Endothelial cell of umbilical vein (primary cell): ENCODE results near the gene EYS. TPM values are rescaled to one million over a fixed set of nuclear protein-coding genes. Genes with fewer than 3 reads are reported as not detected.

Source experiments
- BruUV-seq: library from RNA; stranded (reverse); fragments of 400-500 nt; replicated peaks from 2 replicates; lab custom pipeline; 2021; lab: Mats Ljungman, UMichigan
- CTCF ChIA-PET: fragments of 300-600, 350-600 bp; sonication (Branson Sonifier 250); formaldehyde crosslinking; loops from one replicate; lab custom pipeline; 2021; ENCODE audit warnings: antibody characterized with exemption, inconsistent platforms; lab: Charles Lee
- POLR2A ChIA-PET: fragments of 300-600, 350-600 bp; sonication (Branson Sonifier 250); formaldehyde crosslinking; loops from one replicate; lab custom pipeline; 2021; ENCODE audit warnings: antibody characterized with exemption, inconsistent platforms; lab: Charles Lee
- DNase-seq: peaks from one replicate; pipeline ENCODE4 v3.0.0-alpha.2; 2011; ENCODE audit warnings: low read depth, low spot score
- FAIRE-seq: peaks from 2 replicates; lab custom pipeline; 2011; peaks lifted over from hg19 to GRCh38; lab: Jason Lieb, UNC
- H2AFZ ChIP-seq: 2 replicates; pipeline ENCODE4 v1.6.0; 2012; ENCODE audit warnings: low read depth, low read length, control low read depth, inconsistent platforms
- H3K27ac ChIP-seq: 2 replicates; pipeline ENCODE4 v1.5.1; 2011; ENCODE audit warnings: low read depth, mild to moderate bottlenecking, control low read depth, low read length, moderate library complexity; ENCODE audit not compliant: insufficient read depth
- H3K27me3 ChIP-seq, 2 experiments: 2 replicates each; pipeline versions ENCODE4 v1.6.0 to v1.6.1; 2011; ENCODE audit warnings: low read length in 2 of 2, mixed read lengths in 1 of 2; ENCODE audit not compliant: control insufficient read depth in 2 of 2, insufficient read depth in 2 of 2
- H3K36me3 ChIP-seq, 2 experiments: 2 replicates in 1 of 2; 3 replicates in 1 of 2; pipeline ENCODE4 v1.5.1; 2011; ENCODE audit warnings: low read length in 2 of 2, mild to moderate bottlenecking in 1 of 2, moderate library complexity in 1 of 2; ENCODE audit not compliant: control insufficient read depth in 2 of 2, insufficient read depth in 2 of 2; ENCODE audit errors: extremely low read depth in 1 of 2
- H3K4me1 ChIP-seq: 3 replicates; pipeline ENCODE4 v1.5.1; 2011; ENCODE audit warnings: mild to moderate bottlenecking, low read length; ENCODE audit not compliant: control insufficient read depth, insufficient read depth; ENCODE audit errors: extremely low read depth
- H3K4me2 ChIP-seq: 2 replicates; pipeline ENCODE4 v1.6.1; 2011; ENCODE audit warnings: low read length, control low read depth, mixed read lengths; ENCODE audit not compliant: insufficient read depth
- H3K4me3 ChIP-seq, 3 experiments: fragments of 200-600 bp in 1 of 3; sonication (generic), shearing (Covaris generic) in 1 of 3; replicated peaks in 1 of 3; 2 replicates each; pipeline ENCODE4 v1.5.1; 2011 to 2016; ENCODE audit warnings: control low read depth in 3 of 3, low read length in 3 of 3, mild to moderate bottlenecking in 2 of 3, inconsistent platforms in 1 of 3, low read depth in 1 of 3, moderate library complexity in 1 of 3; ENCODE audit not compliant: insufficient read depth in 1 of 3
- H3K79me2 ChIP-seq: 2 replicates; pipeline ENCODE4 v1.6.0; 2012; ENCODE audit warnings: low read length, inconsistent platforms; ENCODE audit not compliant: control insufficient read depth, insufficient read depth
- H3K9ac ChIP-seq: replicated peaks from 2 replicates; pipeline ENCODE3; 2011; ENCODE audit warnings: low read length, control low read depth; ENCODE audit not compliant: insufficient read depth; ENCODE audit errors: extremely low read depth
- H3K9me1 ChIP-seq: replicated peaks from 3 replicates; pipeline ENCODE4 v1.6.0; 2011; ENCODE audit warnings: mild to moderate bottlenecking, low read length; ENCODE audit not compliant: control insufficient read depth, insufficient read depth; ENCODE audit errors: extremely low read depth
- H3K9me3 ChIP-seq: replicated peaks from 2 replicates; pipeline ENCODE4 v1.5.1; 2012; ENCODE audit warnings: low read length, inconsistent platforms; ENCODE audit not compliant: control insufficient read depth, insufficient read depth
- H4K20me1 ChIP-seq: replicated peaks from 2 replicates; pipeline ENCODE3; 2011; ENCODE audit warnings: mild to moderate bottlenecking, low read length; ENCODE audit not compliant: control insufficient read depth, insufficient read depth; ENCODE audit errors: extremely low read depth
- EZH2 ChIP-seq: IDR thresholded peaks from 2 replicates; pipeline ENCODE4 v1.6.1; 2012; ENCODE audit warnings: borderline replicate concordance, low read depth, mild to moderate bottlenecking, moderate library complexity, low read length, inconsistent platforms; ENCODE audit not compliant: severe bottlenecking
- FOS ChIP-seq: IDR thresholded peaks from 2 replicates; pipeline ENCODE4 v1.6.1; 2011; ENCODE audit warnings: mild to moderate bottlenecking, low read length, moderate library complexity, borderline replicate concordance; ENCODE audit not compliant: insufficient read depth
- GATA2 ChIP-seq: IDR thresholded peaks from 2 replicates; pipeline ENCODE4 v1.7.0; 2011; ENCODE audit warnings: low read depth, mild to moderate bottlenecking, moderate library complexity, mixed read lengths, low read length; ENCODE audit not compliant: insufficient read length, insufficient read depth
- MYC ChIP-seq: IDR thresholded peaks from one replicate; pipeline ENCODE4 v1.6.1; 2011; ENCODE audit warnings: mild to moderate bottlenecking, low read depth, low read length
- POLR2A ChIP-seq: IDR thresholded peaks from 2 replicates; pipeline ENCODE4 v1.6.1; 2012; ENCODE audit warnings: low read depth, mild to moderate bottlenecking, control low read depth, low read length
- POLR2AphosphoS5 ChIP-seq: IDR thresholded peaks from 2 replicates; pipeline ENCODE4 v1.6.1; 2012; ENCODE audit warnings: low read depth, mild to moderate bottlenecking, control low read depth, low read length, moderate library complexity; ENCODE audit not compliant: insufficient read depth
- dilution Hi-C: fragments of 300-500 bp; cut with MboI; formaldehyde crosslinking; loops from one replicate; pipeline ENCODE4 v1.15.0; 2019; ENCODE audit warnings: low sequenced_read_pairs; ENCODE audit not compliant: extremely low pct_ligation_motif_present
- intact Hi-C: fragments of 100-400 bp; cut with micrococcal nuclease; formaldehyde crosslinking; loops from one replicate; pipeline ENCODE4 v1.10.0; 2022
- polyA plus RNA-seq, 4 experiments: library from polyadenylated mRNA; depleted of rRNA in 3 of 4; stranded (reverse) in 3 of 4; unstranded in 1 of 4; fragments of >200 nt; gene quantifications; 2 replicates each; pipeline versions ENCODE4 v1.2.1 to v1.2.3, GENCODE V29; 2011 to 2012; ENCODE audit warnings: missing spikeins in 1 of 4
- total RNA-seq: library from RNA; stranded (reverse); gene quantifications from 2 replicates; pipeline ENCODE4 v1.2.3, GENCODE V29; 2021
- TF ChIP-seq, protein P1 (sequence below): IDR thresholded peaks from 2 replicates; pipeline ENCODE4 v1.6.1; 2011; ENCODE audit not compliant: insufficient read depth, insufficient read length
- TF ChIP-seq, protein P2 (sequence below), 2 donors: IDR thresholded peaks; 1 replicate in 1 of 2; 2 replicates in 1 of 2; pipeline ENCODE4 v1.5.1; 2011; ENCODE audit warnings: low read length in 2 of 2, mild to moderate bottlenecking in 2 of 2, moderate library complexity in 2 of 2, control low read depth in 1 of 2, inconsistent platforms in 1 of 2, low read depth in 1 of 2; ENCODE audit not compliant: insufficient read depth in 1 of 2; ENCODE audit errors: extremely low read depth in 1 of 2

The EYS gene
- total and polyA plus RNA-seq, 2 donors (not counting 3 experiments of a cell fraction or from before 2014, with no cell fraction given): 0.01 to 0.27 TPM

DNA sequence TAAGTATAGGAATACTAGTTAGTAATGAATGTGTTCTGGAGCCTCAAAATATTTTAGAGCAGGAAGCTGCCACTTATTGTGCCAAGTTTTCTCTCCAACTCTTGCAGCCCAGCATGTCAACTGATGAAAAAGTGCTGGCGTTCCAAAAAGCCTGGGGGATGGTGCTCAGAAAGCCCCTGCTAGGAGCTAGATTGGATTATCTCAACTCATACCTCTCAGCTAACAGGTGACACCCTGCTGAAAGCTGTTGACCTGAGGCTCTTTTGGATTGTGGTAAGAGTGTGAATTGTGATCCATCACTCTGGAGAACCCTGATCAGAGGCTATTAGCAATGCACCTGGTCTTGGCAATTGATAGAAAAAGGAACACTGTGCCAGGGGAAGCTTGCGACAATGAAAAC is 580.4 kb downstream of the EYS start:
- Histone ChIP-seq H3K79me2 (no peaks in the 10 kb centered on the region), H3K4me3 (no peak overlapping the region), H3K4me1 (no peaks in the 10 kb centered on the region), H3K27me3 (no peaks in the 10 kb centered on the region), H2AFZ (no peak overlapping the region), H3K9ac (no peak overlapping the region), H3K4me2 (no peak overlapping the region), H3K27ac (no peak overlapping the region), H3K9me1 (no peaks in the 10 kb centered on the region), H3K36me3 (no peaks in the 10 kb centered on the region), H3K9me3 (no peaks in the 10 kb centered on the region), H4K20me1 (no peaks in the 10 kb centered on the region)
- no peak for FAIRE-seq
- no TSS peak for BruUV-seq
- ChIA-PET CTCF (interaction anchor here (1.5 kb wide), 1 partner anchor 19 kb away, joined by 4 read pairs; no protein-coding TSS in a partner anchor), POLR2A (no interaction called here)
- TF ChIP-seq GATA2 (no peak), POLR2A (no peak), FOS (no peak), MYC (no peak), POLR2AphosphoS5 (no peak)
- TF ChIP-seq, protein P1, sequence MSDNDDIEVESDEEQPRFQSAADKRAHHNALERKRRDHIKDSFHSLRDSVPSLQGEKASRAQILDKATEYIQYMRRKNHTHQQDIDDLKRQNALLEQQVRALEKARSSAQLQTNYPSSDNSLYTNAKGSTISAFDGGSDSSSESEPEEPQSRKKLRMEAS: no peak
- dilution Hi-C loops (no loop called here), intact Hi-C loops (no loop called here)
- DNase-seq: no peak

DNA sequence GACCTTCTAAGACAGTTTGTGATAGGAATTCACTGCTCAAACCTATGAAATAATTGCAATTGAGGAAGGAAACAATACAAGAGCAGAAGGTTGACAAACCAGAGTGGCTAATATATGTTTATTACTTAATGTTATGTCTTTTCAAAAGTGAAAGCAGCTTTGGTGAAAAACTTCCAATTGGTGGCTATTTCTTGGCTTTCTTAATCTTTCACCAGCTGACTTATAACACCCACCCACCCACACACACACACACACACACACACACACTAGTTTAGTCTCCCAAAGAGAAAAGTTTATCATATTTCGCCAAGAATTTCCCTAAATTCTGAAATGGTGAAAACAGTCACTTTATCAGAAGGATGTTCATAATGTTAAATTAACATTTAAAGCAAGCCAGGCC is 583.5 kb downstream of the EYS start:
- no peak for FAIRE-seq
- H3K4me1 ChIP-seq: no peaks in the 10 kb centered on the region
- H2AFZ ChIP-seq: no peak overlapping the region
- no TSS peak for BruUV-seq
- no peak overlapping the region for H3K4me3 ChIP-seq
- H3K27me3 ChIP-seq: no peaks in the 10 kb centered on the region
- no peaks in the 10 kb centered on the region for H3K36me3 ChIP-seq
- H3K27ac ChIP-seq: no peak overlapping the region
- dilution Hi-C loops (no loop called here), intact Hi-C loops (no loop called here)
- ChIA-PET CTCF (interaction anchor here (1.0 to 1.4 kb wide), 2 partner anchors 9 to 337 kb away, joined by 3 read pairs; no protein-coding TSS in a partner anchor), POLR2A (no interaction called here)
- no peaks in the 10 kb centered on the region for H3K9me1 ChIP-seq
- H3K4me2 ChIP-seq: no peak overlapping the region
- H3K79me2 ChIP-seq: no peaks in the 10 kb centered on the region
- TF ChIP-seq EZH2 (no peak), MYC (no peak), FOS (no peak)
- TF ChIP-seq, protein P1: no peak
- TF ChIP-seq, protein P2, sequence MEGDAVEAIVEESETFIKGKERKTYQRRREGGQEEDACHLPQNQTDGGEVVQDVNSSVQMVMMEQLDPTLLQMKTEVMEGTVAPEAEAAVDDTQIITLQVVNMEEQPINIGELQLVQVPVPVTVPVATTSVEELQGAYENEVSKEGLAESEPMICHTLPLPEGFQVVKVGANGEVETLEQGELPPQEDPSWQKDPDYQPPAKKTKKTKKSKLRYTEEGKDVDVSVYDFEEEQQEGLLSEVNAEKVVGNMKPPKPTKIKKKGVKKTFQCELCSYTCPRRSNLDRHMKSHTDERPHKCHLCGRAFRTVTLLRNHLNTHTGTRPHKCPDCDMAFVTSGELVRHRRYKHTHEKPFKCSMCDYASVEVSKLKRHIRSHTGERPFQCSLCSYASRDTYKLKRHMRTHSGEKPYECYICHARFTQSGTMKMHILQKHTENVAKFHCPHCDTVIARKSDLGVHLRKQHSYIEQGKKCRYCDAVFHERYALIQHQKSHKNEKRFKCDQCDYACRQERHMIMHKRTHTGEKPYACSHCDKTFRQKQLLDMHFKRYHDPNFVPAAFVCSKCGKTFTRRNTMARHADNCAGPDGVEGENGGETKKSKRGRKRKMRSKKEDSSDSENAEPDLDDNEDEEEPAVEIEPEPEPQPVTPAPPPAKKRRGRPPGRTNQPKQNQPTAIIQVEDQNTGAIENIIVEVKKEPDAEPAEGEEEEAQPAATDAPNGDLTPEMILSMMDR (IDR thresholded peaks at IDR 0.05; ENCODE audit: extremely low read depth in 1 of 2, insufficient read depth in 1 of 2, low read depth in 1 of 2, low read length in 2 of 2): no peak
- H3K9ac ChIP-seq: no peak overlapping the region
- H4K20me1 ChIP-seq: no peaks in the 10 kb centered on the region
- H3K9me3 ChIP-seq: no peaks in the 10 kb centered on the region
- DNase-seq: no peak
